K562 (cell line): ENCODE results near the gene ZNF236. TPM values are rescaled to one million over a fixed set of nuclear protein-coding genes. Genes with fewer than 3 reads are reported as not detected.

Source experiments
- ATAC-seq: fragments of 200-7000 bp; cut with Tn5 transposase; 3 replicates; pipeline ENCODE4 v1.9.1; 2020; ENCODE audit warnings: moderate library complexity
- BruUV-seq: library from RNA; stranded (reverse); fragments of 400-500 nt; replicated peaks from 2 replicates; lab custom pipeline; 2021; lab: Mats Ljungman, UMichigan
- CTCF ChIA-PET: fragments of 300-600 bp; formaldehyde crosslinking; extraction: SDS; loops from one replicate; lab custom pipeline; 2021; ENCODE audit warnings: low intra/inter-chr PET ratio; lab: Yijun Ruan, JAX
- POLR2A ChIA-PET: fragments of 300-600, 350-650 bp; sonication (Branson Sonifier 250); formaldehyde crosslinking; extraction: SDS; loops from one replicate; lab custom pipeline; 2021; ENCODE audit warnings: antibody characterized with exemption, inconsistent platforms; lab: Yijun Ruan, JAX
- DNase-seq, 4 experiments: peaks; one replicate each; pipeline versions ENCODE4 v3.0.0 to v3.0.0-alpha.2; 2011 to 2018; ENCODE audit warnings: low spot score in 3 of 4, mixed read lengths in 3 of 4; ENCODE audit errors: extremely low read depth in 1 of 4
- FAIRE-seq: peaks from 2 replicates; lab custom pipeline; 2011; peaks lifted over from hg19 to GRCh38; lab: Jason Lieb, UNC
- H2AFZ ChIP-seq: 2 replicates; pipeline ENCODE4 v1.6.0; 2011; ENCODE audit warnings: low read depth, low read length, control low read depth, inconsistent platforms
- H3K27ac ChIP-seq: fragments of 200-600 bp; 3 replicates; pipeline ENCODE4 v1.8.0; 2011; ENCODE audit warnings: low read depth, mild to moderate bottlenecking, control low read depth, inconsistent platforms, low read length, moderate library complexity, mixed read lengths; ENCODE audit errors: extremely low read depth
- H3K27me3 ChIP-seq, 2 experiments: fragments of 300-600 bp in 1 of 2; 2 replicates in 1 of 2; 3 replicates in 1 of 2; pipeline versions ENCODE4 v1.6.0 to v1.8.0; 2011; ENCODE audit warnings: inconsistent platforms in 2 of 2, low read length in 2 of 2, mild to moderate bottlenecking in 1 of 2, mixed read lengths in 1 of 2, moderate library complexity in 1 of 2; ENCODE audit not compliant: control insufficient read depth in 2 of 2, insufficient read depth in 2 of 2
- H3K36me3 ChIP-seq: fragments of 300-600 bp; 3 replicates; pipeline ENCODE4 v1.8.0; 2011; ENCODE audit warnings: mild to moderate bottlenecking, low read length, inconsistent platforms; ENCODE audit not compliant: control insufficient read depth, insufficient read depth
- H3K4me1 ChIP-seq, 2 experiments: fragments of 200-600 bp in 1 of 2; replicated peaks in 1 of 2; 2 replicates in 1 of 2; 3 replicates in 1 of 2; pipeline versions ENCODE4 v1.5.1 to v1.8.0; 2011; ENCODE audit warnings: inconsistent platforms in 2 of 2, low read length in 2 of 2, mild to moderate bottlenecking in 1 of 2, mixed read lengths in 1 of 2, moderate library complexity in 1 of 2; ENCODE audit not compliant: control insufficient read depth in 2 of 2, insufficient read depth in 2 of 2
- H3K4me2 ChIP-seq: 2 replicates; pipeline ENCODE4 v1.6.1; 2011; ENCODE audit warnings: low read length, control low read depth, inconsistent platforms, mixed read lengths; ENCODE audit not compliant: insufficient read depth
- H3K4me3 ChIP-seq: fragments of 200-600 bp; sonication (generic), shearing (Covaris generic); 2 replicates; pipeline ENCODE4 v1.5.1; 2016; ENCODE audit warnings: control low read depth, inconsistent platforms
- H3K79me2 ChIP-seq: fragments of 200-600 bp; 3 replicates; pipeline ENCODE4 v1.8.0; 2011; ENCODE audit warnings: low read length, inconsistent platforms; ENCODE audit not compliant: control insufficient read depth, insufficient read depth
- H3K9ac ChIP-seq, 2 experiments: 2 replicates each; pipeline versions ENCODE4 v1.6.0 to v1.6.1; 2011; ENCODE audit warnings: low read depth in 2 of 2, low read length in 2 of 2, control low read depth in 1 of 2, inconsistent platforms in 1 of 2, mild to moderate bottlenecking in 1 of 2, mixed read lengths in 1 of 2; ENCODE audit not compliant: insufficient read depth in 1 of 2
- H3K9me1 ChIP-seq: one replicate; pipeline ENCODE4 v1.6.0; 2011; ENCODE audit warnings: inconsistent platforms, mild to moderate bottlenecking, low read length, moderate library complexity; ENCODE audit not compliant: control insufficient read depth, insufficient read depth
- H3K9me3 ChIP-seq: replicated peaks from 2 replicates; pipeline ENCODE4 v1.5.1; 2011; ENCODE audit warnings: low read depth, low read length, inconsistent platforms; ENCODE audit not compliant: control insufficient read depth, insufficient read depth
- H4K20me1 ChIP-seq: replicated peaks from 2 replicates; pipeline ENCODE4 v1.6.1; 2011; ENCODE audit warnings: low read length, inconsistent platforms, mixed read lengths; ENCODE audit not compliant: control insufficient read depth, insufficient read depth
- ARID3A ChIP-seq: IDR thresholded peaks from 2 replicates; pipeline ENCODE4 v1.6.1; 2012; ENCODE audit warnings: low read depth, low read length, improper control_type of control experiment, borderline replicate concordance
- ATF2 ChIP-seq: sonication (generic); formaldehyde crosslinking; IDR thresholded peaks from 2 replicates; pipeline ENCODE4 v1.8.1; 2022; ENCODE audit warnings: missing genetic modification reagents
- COPS2 ChIP-seq: fragments of 450-650 bp; conservative IDR thresholded peaks from 2 replicates; pipeline ENCODE4 v1.6.1; 2016; ENCODE audit warnings: mild to moderate bottlenecking, moderate library complexity
- ERF ChIP-seq: fragments of 450-650 bp; formaldehyde crosslinking; IDR thresholded peaks from 2 replicates; pipeline ENCODE4 v1.4.0; 2020; ENCODE audit warnings: mild to moderate bottlenecking, mixed read lengths
- ESRRA ChIP-seq: fragments of 450-650 bp; IDR thresholded peaks from 2 replicates; pipeline ENCODE4 v1.6.1; 2014; ENCODE audit warnings: low read depth, mild to moderate bottlenecking, moderate library complexity, borderline replicate concordance
- FOXK2 ChIP-seq, 2 experiments: fragments of 450-650 bp; IDR thresholded peaks in 1 of 2; conservative IDR thresholded peaks in 1 of 2; 2 replicates each; pipeline ENCODE4 v1.6.1; 2016; ENCODE audit warnings: low read depth in 2 of 2, mild to moderate bottlenecking in 1 of 2
- HCFC1 ChIP-seq: IDR thresholded peaks from 2 replicates; pipeline ENCODE4 v1.6.1; 2012; ENCODE audit warnings: low read depth, low read length, improper control_type of control experiment
- HSF4 ChIP-seq: fragments of 250-450 bp; sonication (Bioruptor Pico); IDR thresholded peaks from 2 replicates; pipeline ENCODE4 v2.1.2; 2022; ENCODE audit warnings: mild to moderate bottlenecking, moderate library complexity, borderline replicate concordance
- MAFF ChIP-seq: IDR thresholded peaks from 2 replicates; pipeline ENCODE4 v1.6.1; 2012; ENCODE audit warnings: low read length, improper control_type of control experiment
- MAX ChIP-seq: sonication (generic); formaldehyde crosslinking; IDR thresholded peaks from 2 replicates; pipeline ENCODE4 v1.9.0; 2022; ENCODE audit warnings: mild to moderate bottlenecking, missing genetic modification reagents
- MEF2A ChIP-seq: IDR thresholded peaks from 2 replicates; pipeline ENCODE4 v1.6.1; 2011; ENCODE audit warnings: low read depth, mild to moderate bottlenecking, low read length, moderate library complexity; ENCODE audit not compliant: control insufficient read depth
- NFXL1 ChIP-seq: fragments of 450-650 bp; formaldehyde crosslinking; IDR thresholded peaks from 2 replicates; pipeline ENCODE4 v1.4.0; 2021; ENCODE audit warnings: mild to moderate bottlenecking
- NR2C1 ChIP-seq, 2 experiments: fragments of 450-650 bp; IDR thresholded peaks; 2 replicates each; pipeline ENCODE4 v1.6.1; 2017; ENCODE audit warnings: mild to moderate bottlenecking in 2 of 2, antibody characterized with exemption in 1 of 2, inconsistent platforms in 1 of 2, missing compliant biosample characterization in 1 of 2, missing genetic modification characterization in 1 of 2
- NR2C2 ChIP-seq, 2 experiments: fragments of 200-800 bp in 1 of 2; sonication (Bioruptor generic) in 1 of 2; sonication (generic) in 1 of 2; formaldehyde crosslinking in 1 of 2; IDR thresholded peaks; 2 replicates each; pipeline versions ENCODE4 v1.6.1 to v1.8.0; 2016 to 2022; ENCODE audit warnings: mild to moderate bottlenecking in 1 of 2, missing compliant biosample characterization in 1 of 2, missing genetic modification characterization in 1 of 2, missing genetic modification reagents in 1 of 2
- NUFIP1 ChIP-seq: fragments of 450-650 bp; IDR thresholded peaks from 2 replicates; pipeline ENCODE4 v1.6.1; 2018; ENCODE audit not compliant: partially characterized antibody
- PCBP1 ChIP-seq: fragments of 200-400 bp; formaldehyde crosslinking; IDR thresholded peaks from 2 replicates; pipeline ENCODE4 v1.6.1; 2018; ENCODE audit warnings: mild to moderate bottlenecking, low read depth, low read length; ENCODE audit not compliant: poor library complexity, severe bottlenecking
- SMAD2 ChIP-seq: fragments of 150-350 bp; IDR thresholded peaks from 2 replicates; pipeline ENCODE4 v1.6.1; 2014; ENCODE audit warnings: low read depth, mild to moderate bottlenecking, low read length
- TRIM24 ChIP-seq, 2 experiments: fragments of 450-650 bp; IDR thresholded peaks; 2 replicates each; pipeline ENCODE4 v1.6.1; 2016
- TSC22D4 ChIP-seq: fragments of 450-650 bp; IDR thresholded peaks from 2 replicates; pipeline ENCODE4 v1.6.1; 2016; ENCODE audit warnings: missing genetic modification characterization, missing biosample characterization, control low read depth
- WHSC1 ChIP-seq: IDR thresholded peaks from one replicate; pipeline ENCODE4 v1.6.1; 2012; ENCODE audit warnings: low read length, control low read depth, inconsistent platforms
- WGBS: fragments of 100-300 bp; shearing (Covaris generic); methylation state at CpG from one replicate; pipeline ENCODE4 v1.1.6; 2016; ENCODE audit warnings: low coverage, mixed read lengths; ENCODE audit not compliant: insufficient coverage; ENCODE audit errors: missing lambda C conversion rate; 5-methylcytosine and 5-hydroxymethylcytosine counted together
- in situ Hi-C: fragments of 300-500 bp; cut with MboI; formaldehyde crosslinking; loops from 4 replicates; pipeline ENCODE4 v1.15.0; 2018; ENCODE audit warnings: inconsistent platforms, mixed read lengths
- intact Hi-C: fragments of 100-400 bp; cut with micrococcal nuclease; formaldehyde crosslinking; loops from 2 replicates; pipeline ENCODE4 v1.14.2; 2022
- polyA plus RNA-seq, 8 experiments: library from polyadenylated mRNA; depleted of rRNA in 4 of 8; stranded (reverse) in 5 of 8; unstranded in 3 of 8; fragments of >200 nt; fragmentation: Nextera tagmentation in 2 of 8; fragmentation: Illumina TruSeq in 1 of 8; extraction: Ambion mirVana in 2 of 8; extraction: Trizol in 1 of 8; gene quantifications; 2 replicates each; pipeline versions ENCODE4 v1.2.1 to v1.2.3, GENCODE V29; 2011 to 2014; ENCODE audit warnings: inconsistent platforms in 1 of 8, missing spikeins in 1 of 8
- total RNA-seq, 7 experiments: library from RNA; depleted of rRNA in 6 of 7; stranded (reverse); fragments of >200 nt in 6 of 7; fragmentation: Illumina TruSeq in 2 of 7; extraction: Trizol in 2 of 7; gene quantifications; 2 replicates each; pipeline versions ENCODE4 v1.2.1 to v1.2.3, GENCODE V29; 2011 to 2021; ENCODE audit warnings: low replicate concordance in 1 of 7

Gene ZNF236
- total and polyA plus RNA-seq, 9 of the 15 experiments (the other 6 are each of a cell fraction or from before 2014, with no cell fraction given) = 0.35 to 8.7 (median 3.4) TPM

- intact Hi-C loops (no loop called here), in situ Hi-C loops (no loop called here)
- Histone ChIP-seq H4K20me1 (no peaks in the 10 kb centered on the region; the same call in 1 of the 2 replicates), H3K9ac (no peak overlapping the region), H2AFZ (no peak overlapping the region), H3K36me3 (no peaks in the 10 kb centered on the region), H3K79me2 (no peaks in the 10 kb centered on the region), H3K4me3 (no peak overlapping the region), H3K27me3 (peaks cover 37 to 75% of the 10 kb centered on the region in 2 experiments), H3K9me1 (no peaks in the 10 kb centered on the region), H3K9me3 (no peaks in the 10 kb centered on the region), H3K4me2 (no peak overlapping the region), H3K27ac (no peak overlapping the region), H3K4me1 (peaks cover 0 to 8% of the 10 kb centered on the region in 2 experiments; a peak in 2 of 5 replicates)
- BruUV-seq = no TSS peak
- ATAC-seq (no peak), FAIRE-seq (no peak), DNase-seq (no peak)
- WGBS = 0% methylated on average over 5 of the region's 7 CpGs
- ChIA-PET CTCF (interaction anchor here (1.0 kb wide), 1 partner anchor 112 kb away, joined by 3 read pairs; no protein-coding TSS in a partner anchor), POLR2A (no interaction called here)
- TF ChIP-seq NR2C2 (CRISPR knock-in tag; IDR thresholded peaks at IDR 0.05) (no peak), NR2C2 (tag; IDR thresholded peaks at IDR 0.05) (no peak), MEF2A (no peak), FOXK2 (conservative IDR thresholded peaks at IDR 0.05 in 1 of 2, IDR thresholded peaks at IDR 0.05 in 1 of 2; ENCODE audit: low read depth in 2 of 2) (no peak), MAX (CRISPR knock-in tag) (no peak), WHSC1 (no peak), ARID3A (no peak), HSF4 (CRISPR knock-in tag) (no peak), NR2C1 (IDR thresholded peaks at IDR 0.05) (no peak), NR2C1 (tag; IDR thresholded peaks at IDR 0.05) (no peak), PCBP1 (no peak), TRIM24 (IDR thresholded peaks at IDR 0.05) (no peak), SMAD2 (no peak), ERF (CRISPR knock-in tag) (no peak), MAFF (no peak), COPS2 (no peak), HCFC1 (no peak), NFXL1 (CRISPR knock-in tag) (no peak), ATF2 (CRISPR knock-in tag) (no peak), TSC22D4 (tag) (no peak), NUFIP1 (no peak), ESRRA (no peak)
Observed at GRCh38 chr18:76986406-76986805, 164.0 kb downstream of the ZNF236 start.
